K562 (cell line): ENCODE results near the gene TMEM38B. TPM values are rescaled to one million over a fixed set of nuclear protein-coding genes. Genes with fewer than 3 reads are reported as not detected.

Experiments used
- ATAC-seq: fragments of 200-7000 bp; cut with Tn5 transposase; 3 replicates; pipeline ENCODE4 v1.9.1; 2020; ENCODE audit warnings: moderate library complexity
- BruUV-seq: library from RNA; stranded (reverse); fragments of 400-500 nt; replicated peaks from 2 replicates; lab custom pipeline; 2021; lab: Mats Ljungman, UMichigan
- CTCF ChIA-PET: fragments of 300-600 bp; formaldehyde crosslinking; extraction: SDS; loops from one replicate; lab custom pipeline; 2021; ENCODE audit warnings: low intra/inter-chr PET ratio; lab: Yijun Ruan, JAX
- POLR2A ChIA-PET: fragments of 300-600, 350-650 bp; sonication (Branson Sonifier 250); formaldehyde crosslinking; extraction: SDS; loops from one replicate; lab custom pipeline; 2021; ENCODE audit warnings: antibody characterized with exemption, inconsistent platforms; lab: Yijun Ruan, JAX
- DNase-seq, 4 experiments: peaks; one replicate each; pipeline versions ENCODE4 v3.0.0 to v3.0.0-alpha.2; 2011 to 2018; ENCODE audit warnings: low spot score in 3 of 4, mixed read lengths in 3 of 4; ENCODE audit errors: extremely low read depth in 1 of 4
- FAIRE-seq: peaks from 2 replicates; lab custom pipeline; 2011; peaks lifted over from hg19 to GRCh38; lab: Jason Lieb, UNC
- H2AFZ ChIP-seq: 2 replicates; pipeline ENCODE4 v1.6.0; 2011; ENCODE audit warnings: low read depth, low read length, control low read depth, inconsistent platforms
- H3K27ac ChIP-seq: fragments of 200-600 bp; 3 replicates; pipeline ENCODE4 v1.8.0; 2011; ENCODE audit warnings: low read depth, mild to moderate bottlenecking, control low read depth, inconsistent platforms, low read length, moderate library complexity, mixed read lengths; ENCODE audit errors: extremely low read depth
- H3K27me3 ChIP-seq, 2 experiments: fragments of 300-600 bp in 1 of 2; 2 replicates in 1 of 2; 3 replicates in 1 of 2; pipeline versions ENCODE4 v1.6.0 to v1.8.0; 2011; ENCODE audit warnings: inconsistent platforms in 2 of 2, low read length in 2 of 2, mild to moderate bottlenecking in 1 of 2, mixed read lengths in 1 of 2, moderate library complexity in 1 of 2; ENCODE audit not compliant: control insufficient read depth in 2 of 2, insufficient read depth in 2 of 2
- H3K36me3 ChIP-seq: fragments of 300-600 bp; 3 replicates; pipeline ENCODE4 v1.8.0; 2011; ENCODE audit warnings: mild to moderate bottlenecking, low read length, inconsistent platforms; ENCODE audit not compliant: control insufficient read depth, insufficient read depth
- H3K4me1 ChIP-seq, 2 experiments: fragments of 200-600 bp in 1 of 2; replicated peaks in 1 of 2; 2 replicates in 1 of 2; 3 replicates in 1 of 2; pipeline versions ENCODE4 v1.5.1 to v1.8.0; 2011; ENCODE audit warnings: inconsistent platforms in 2 of 2, low read length in 2 of 2, mild to moderate bottlenecking in 1 of 2, mixed read lengths in 1 of 2, moderate library complexity in 1 of 2; ENCODE audit not compliant: control insufficient read depth in 2 of 2, insufficient read depth in 2 of 2
- H3K4me2 ChIP-seq: 2 replicates; pipeline ENCODE4 v1.6.1; 2011; ENCODE audit warnings: low read length, control low read depth, inconsistent platforms, mixed read lengths; ENCODE audit not compliant: insufficient read depth
- H3K4me3 ChIP-seq: fragments of 200-600 bp; sonication (generic), shearing (Covaris generic); 2 replicates; pipeline ENCODE4 v1.5.1; 2016; ENCODE audit warnings: control low read depth, inconsistent platforms
- H3K79me2 ChIP-seq: fragments of 200-600 bp; 3 replicates; pipeline ENCODE4 v1.8.0; 2011; ENCODE audit warnings: low read length, inconsistent platforms; ENCODE audit not compliant: control insufficient read depth, insufficient read depth
- H3K9ac ChIP-seq, 2 experiments: 2 replicates each; pipeline versions ENCODE4 v1.6.0 to v1.6.1; 2011; ENCODE audit warnings: low read depth in 2 of 2, low read length in 2 of 2, control low read depth in 1 of 2, inconsistent platforms in 1 of 2, mild to moderate bottlenecking in 1 of 2, mixed read lengths in 1 of 2; ENCODE audit not compliant: insufficient read depth in 1 of 2
- H3K9me1 ChIP-seq: one replicate; pipeline ENCODE4 v1.6.0; 2011; ENCODE audit warnings: inconsistent platforms, mild to moderate bottlenecking, low read length, moderate library complexity; ENCODE audit not compliant: control insufficient read depth, insufficient read depth
- H3K9me3 ChIP-seq: replicated peaks from 2 replicates; pipeline ENCODE4 v1.5.1; 2011; ENCODE audit warnings: low read depth, low read length, inconsistent platforms; ENCODE audit not compliant: control insufficient read depth, insufficient read depth
- H4K20me1 ChIP-seq: replicated peaks from 2 replicates; pipeline ENCODE4 v1.6.1; 2011; ENCODE audit warnings: low read length, inconsistent platforms, mixed read lengths; ENCODE audit not compliant: control insufficient read depth, insufficient read depth
- BACH1 ChIP-seq: fragments of 200-800 bp; sonication (Bioruptor generic); IDR thresholded peaks from 2 replicates; pipeline ENCODE4 v1.6.1; 2016; ENCODE audit warnings: missing genetic modification characterization, missing compliant biosample characterization
- ELF1 ChIP-seq: fragments of 200-800 bp; sonication (Bioruptor generic); IDR thresholded peaks from 2 replicates; pipeline ENCODE4 v1.6.1; 2016; ENCODE audit warnings: missing genetic modification characterization, missing compliant biosample characterization
- HEY1 ChIP-seq: fragments of 250-450 bp; sonication (Bioruptor Pico); IDR thresholded peaks from 2 replicates; pipeline ENCODE4 v1.5.0; 2020; ENCODE audit warnings: mild to moderate bottlenecking, moderate library complexity, borderline replicate concordance
- RAD21 ChIP-seq, 2 experiments: fragments of 250-450 bp in 1 of 2; fragments of 450-650 bp in 1 of 2; sonication (Bioruptor Pico) in 1 of 2; formaldehyde crosslinking in 1 of 2; IDR thresholded peaks in 1 of 2; conservative IDR thresholded peaks in 1 of 2; 2 replicates each; pipeline versions ENCODE4 v1.4.0 to v1.8.0; 2020 to 2022; ENCODE audit warnings: mild to moderate bottlenecking in 2 of 2, moderate library complexity in 1 of 2
- ZNF121 ChIP-seq: sonication (generic); formaldehyde crosslinking; conservative IDR thresholded peaks from 2 replicates; pipeline ENCODE4 v1.8.0; 2022; ENCODE audit warnings: missing genetic modification reagents
- ZNF134 ChIP-seq: fragments of 250-450 bp; sonication (Bioruptor Pico); conservative IDR thresholded peaks from 2 replicates; pipeline ENCODE4 v1.4.0; 2020
- WGBS: fragments of 100-300 bp; shearing (Covaris generic); methylation state at CpG from one replicate; pipeline ENCODE4 v1.1.6; 2016; ENCODE audit warnings: low coverage, mixed read lengths; ENCODE audit not compliant: insufficient coverage; ENCODE audit errors: missing lambda C conversion rate; 5-methylcytosine and 5-hydroxymethylcytosine counted together
- in situ Hi-C: fragments of 300-500 bp; cut with MboI; formaldehyde crosslinking; loops from 4 replicates; pipeline ENCODE4 v1.15.0; 2018; ENCODE audit warnings: inconsistent platforms, mixed read lengths
- intact Hi-C: fragments of 100-400 bp; cut with micrococcal nuclease; formaldehyde crosslinking; loops from 2 replicates; pipeline ENCODE4 v1.14.2; 2022
- polyA plus RNA-seq, 8 experiments: library from polyadenylated mRNA; depleted of rRNA in 4 of 8; stranded (reverse) in 5 of 8; unstranded in 3 of 8; fragments of >200 nt; fragmentation: Nextera tagmentation in 2 of 8; fragmentation: Illumina TruSeq in 1 of 8; extraction: Ambion mirVana in 2 of 8; extraction: Trizol in 1 of 8; gene quantifications; 2 replicates each; pipeline versions ENCODE4 v1.2.1 to v1.2.3, GENCODE V29; 2011 to 2014; ENCODE audit warnings: inconsistent platforms in 1 of 8, missing spikeins in 1 of 8
- total RNA-seq, 7 experiments: library from RNA; depleted of rRNA in 6 of 7; stranded (reverse); fragments of >200 nt in 6 of 7; fragmentation: Illumina TruSeq in 2 of 7; extraction: Trizol in 2 of 7; gene quantifications; 2 replicates each; pipeline versions ENCODE4 v1.2.1 to v1.2.3, GENCODE V29; 2011 to 2021; ENCODE audit warnings: low replicate concordance in 1 of 7
- TF ChIP-seq, protein P1 (sequence below), 3 experiments: IDR thresholded peaks in 2 of 3; conservative IDR thresholded peaks in 1 of 3; 2 replicates each; pipeline ENCODE4 v1.5.1; 2011 to 2012; ENCODE audit warnings: low read length in 3 of 3, mild to moderate bottlenecking in 3 of 3, control low read depth in 2 of 3, improper control_type of control experiment in 1 of 3, inconsistent platforms in 1 of 3, low read depth in 1 of 3, mixed read lengths in 1 of 3, moderate library complexity in 1 of 3; ENCODE audit not compliant: insufficient read depth in 2 of 3

The TMEM38B gene
- total and polyA plus RNA-seq, 9 of the 15 experiments (the other 6 are each of a cell fraction or from before 2014, with no cell fraction given): 26.0 to 57.5 (median 38.5) TPM

DNA sequence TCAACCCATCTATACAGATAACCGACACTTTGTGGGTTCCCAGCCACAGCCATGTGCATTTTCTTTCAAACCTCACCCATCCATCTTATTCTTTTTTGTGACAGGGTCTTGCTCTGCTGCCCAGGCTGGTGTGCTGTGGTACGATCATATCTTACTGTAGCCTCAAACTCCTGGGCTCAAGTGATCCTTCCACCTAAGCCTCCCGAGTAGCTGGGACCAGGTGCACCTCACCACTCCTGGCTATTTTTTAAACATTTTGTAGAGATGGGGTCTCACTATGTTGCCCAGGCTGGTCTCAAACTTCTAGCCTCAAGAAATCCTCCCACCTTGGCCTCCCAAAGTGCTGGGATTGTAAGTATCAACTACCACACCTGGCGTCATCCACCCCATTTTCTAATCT is 7.4 kb upstream of the TMEM38B start:
- ChIA-PET CTCF (no interaction called here), POLR2A (interaction anchor here (0.7 kb wide), 1 partner anchor 187 kb away, joined by 3 read pairs; no protein-coding TSS in a partner anchor)
- no peaks in the 10 kb centered on the region for H3K36me3 ChIP-seq
- in situ Hi-C loops: no loop called here
- H3K9me3 ChIP-seq: no peaks in the 10 kb centered on the region
- no peak overlapping the region for H3K9ac ChIP-seq
- H3K4me3 ChIP-seq: no peak overlapping the region
- no peak for ATAC-seq
- no peak for DNase-seq
- no peak overlapping the region for H3K4me2 ChIP-seq
- BruUV-seq: no TSS peak
- FAIRE-seq: no peak
- H3K27me3 ChIP-seq: no peaks in the 10 kb centered on the region
- 0 out of 5 replicates have a peak, but pooled peaks cover 0 to 1% of the 10 kb centered on the region in 2 experiments for H3K4me1 ChIP-seq
- intact Hi-C loops: no loop called here
- H4K20me1 ChIP-seq: no peaks in the 10 kb centered on the region
- H3K79me2 ChIP-seq: no peaks in the 10 kb centered on the region
- H3K27ac ChIP-seq: no peak overlapping the region
- H3K9me1 ChIP-seq: no peaks in the 10 kb centered on the region
- 57% methylated on average over 4 of the region's 4 CpGs for WGBS
- TF ChIP-seq ZNF134 (no peak), ZNF121 (CRISPR knock-in tag) (peak; percentile 86)
- no peak overlapping the region for H2AFZ ChIP-seq

- in situ Hi-C loops: no loop called here
- no peaks in the 10 kb centered on the region for H3K9me1 ChIP-seq
- H3K27ac ChIP-seq: no peak overlapping the region
- H3K27me3 ChIP-seq: no peaks in the 10 kb centered on the region
- FAIRE-seq (no peak), ATAC-seq (no peak), DNase-seq (peak in 3 of 4 experiments; percentile 32 to 49 (median 46))
- no peak overlapping the region for H3K9ac ChIP-seq
- 7% methylated on average over 2 of the region's 2 CpGs for WGBS
- BruUV-seq: no TSS peak
- H3K4me3 ChIP-seq: no peak overlapping the region
- no peak overlapping the region for H3K4me2 ChIP-seq
- H3K9me3 ChIP-seq: no peaks in the 10 kb centered on the region
- ChIA-PET CTCF (interaction anchor here (0.6 to 0.7 kb wide), 2 partner anchors 8 to 35 kb away, joined by 3 read pairs; no protein-coding TSS in a partner anchor), POLR2A (interaction anchor here (1.0 kb wide), 1 partner anchor 10 kb away, joined by 4 read pairs; no protein-coding TSS in a partner anchor)
- H3K79me2 ChIP-seq: peaks cover 11% of the 10 kb centered on the region
- H3K4me1 ChIP-seq: peaks cover 4 to 7% of the 10 kb centered on the region in 2 experiments; a peak in 3 of 5 replicates
- H2AFZ ChIP-seq: no peak overlapping the region
- H3K36me3 ChIP-seq: no peaks in the 10 kb centered on the region
- peaks cover 6% of the 10 kb centered on the region; the same call in 1 of the 2 replicates for H4K20me1 ChIP-seq
- intact Hi-C loops: loop anchor here (1.0 kb wide), 1 partner anchor 81 kb away; no protein-coding TSS in a partner anchor
- TF ChIP-seq RAD21 (CRISPR knock-in tag; conservative IDR thresholded peaks at IDR 0.05 in 1 of 2, IDR thresholded peaks at IDR 0.05 in 1 of 2) (peak; percentile 17 to 46; a peak in 1 of 4 replicates), ELF1 (tag) (0 out of 2 replicates have a peak, but pooled peaks have one; percentile 16), BACH1 (tag) (no peak), HEY1 (CRISPR knock-in tag) (no peak)
- TF ChIP-seq, protein P1, sequence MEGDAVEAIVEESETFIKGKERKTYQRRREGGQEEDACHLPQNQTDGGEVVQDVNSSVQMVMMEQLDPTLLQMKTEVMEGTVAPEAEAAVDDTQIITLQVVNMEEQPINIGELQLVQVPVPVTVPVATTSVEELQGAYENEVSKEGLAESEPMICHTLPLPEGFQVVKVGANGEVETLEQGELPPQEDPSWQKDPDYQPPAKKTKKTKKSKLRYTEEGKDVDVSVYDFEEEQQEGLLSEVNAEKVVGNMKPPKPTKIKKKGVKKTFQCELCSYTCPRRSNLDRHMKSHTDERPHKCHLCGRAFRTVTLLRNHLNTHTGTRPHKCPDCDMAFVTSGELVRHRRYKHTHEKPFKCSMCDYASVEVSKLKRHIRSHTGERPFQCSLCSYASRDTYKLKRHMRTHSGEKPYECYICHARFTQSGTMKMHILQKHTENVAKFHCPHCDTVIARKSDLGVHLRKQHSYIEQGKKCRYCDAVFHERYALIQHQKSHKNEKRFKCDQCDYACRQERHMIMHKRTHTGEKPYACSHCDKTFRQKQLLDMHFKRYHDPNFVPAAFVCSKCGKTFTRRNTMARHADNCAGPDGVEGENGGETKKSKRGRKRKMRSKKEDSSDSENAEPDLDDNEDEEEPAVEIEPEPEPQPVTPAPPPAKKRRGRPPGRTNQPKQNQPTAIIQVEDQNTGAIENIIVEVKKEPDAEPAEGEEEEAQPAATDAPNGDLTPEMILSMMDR (IDR thresholded peaks at IDR 0.05 in 2 of 3, conservative IDR thresholded peaks at IDR 0.05 in 1 of 3; ENCODE audit: insufficient read depth in 2 of 3, low read depth in 1 of 3, low read length in 3 of 3): peak; percentile 39 to 60 (median 47); a peak in 3 of 6 replicates
These were observed 3.6 kb upstream of the TMEM38B start for GRCh38 chr9:105690742-105691141.
